ENCODE data around the gene KLHL42.

The KLHL42 gene

GRCh38 chr12:27806259-27806658, 26.2 kb downstream of the KLHL42 start:
- TF ChIP-seq SUZ12 (IDR thresholded peaks at IDR 0.05), result no peak
- TF ChIP-seq SP1 (IDR thresholded peaks at IDR 0.05), result no peak
- TF ChIP-seq ARNT (IDR thresholded peaks at IDR 0.05), result no peak
- TF ChIP-seq NFRKB (IDR thresholded peaks at IDR 0.05), result no peak
- DNase-seq (ENCODE audit: extremely low spot score), result no peak
- ChIA-PET CTCF (no interaction called here), POLR2A (interaction anchor here (1.0 kb wide), 1 partner anchor 9 kb away, joined by 4 read pairs; no protein-coding TSS in a partner anchor)

GRCh38 chr12:27807063-27807703, 27.1 kb downstream of the KLHL42 start:
- DNase-seq (ENCODE audit: extremely low spot score), result no peak
- TF ChIP-seq ZNF384 (IDR thresholded peaks at IDR 0.05), result peak; percentile 59; the same call in 1 of the 2 replicates
- TF ChIP-seq BHLHE40 (IDR thresholded peaks at IDR 0.05; ENCODE audit: borderline replicate concordance), result no peak
- ChIA-PET POLR2A (no interaction called here), CTCF (no interaction called here)

GRCh38 chr12:27808841-27809240, 28.8 kb downstream of the KLHL42 start:
- ChIA-PET POLR2A (no interaction called here), CTCF (no interaction called here)
- DNase-seq (ENCODE audit: extremely low spot score), result no peak
- TF ChIP-seq L3MBTL2 (conservative IDR thresholded peaks at IDR 0.05) (no peak), ZNF384 (IDR thresholded peaks at IDR 0.05) (no peak), PKNOX1 (IDR thresholded peaks at IDR 0.05) (no peak), LEF1 (IDR thresholded peaks at IDR 0.05; ENCODE audit: borderline replicate concordance) (no peak), SP1 (IDR thresholded peaks at IDR 0.05) (no peak), ELF4 (IDR thresholded peaks at IDR 0.05) (no peak), NFRKB (IDR thresholded peaks at IDR 0.05) (no peak), ARNT (IDR thresholded peaks at IDR 0.05) (no peak), FOXA1 (IDR thresholded peaks at IDR 0.05) (no peak), CTBP1 (IDR thresholded peaks at IDR 0.05; ENCODE audit: borderline replicate concordance) (no peak), HDGF (IDR thresholded peaks at IDR 0.05; ENCODE audit: borderline replicate concordance) (no peak), FOXM1 (IDR thresholded peaks at IDR 0.05; ENCODE audit: borderline replicate concordance) (no peak), SUZ12 (IDR thresholded peaks at IDR 0.05) (no peak), FOXK2 (IDR thresholded peaks at IDR 0.05) (no peak), TARDBP (IDR thresholded peaks at IDR 0.05) (no peak), BHLHE40 (IDR thresholded peaks at IDR 0.05; ENCODE audit: borderline replicate concordance) (no peak)

- ChIA-PET CTCF (no interaction called here), POLR2A (no interaction called here)
- TF ChIP-seq ELF4 (IDR thresholded peaks at IDR 0.05) (no peak), HDGF (IDR thresholded peaks at IDR 0.05; ENCODE audit: borderline replicate concordance) (no peak), FOXA1 (IDR thresholded peaks at IDR 0.05) (no peak), SUZ12 (IDR thresholded peaks at IDR 0.05) (no peak), ARNT (IDR thresholded peaks at IDR 0.05) (no peak), SP1 (IDR thresholded peaks at IDR 0.05) (no peak), ZNF384 (IDR thresholded peaks at IDR 0.05) (no peak), FOXK2 (IDR thresholded peaks at IDR 0.05) (no peak), NFRKB (IDR thresholded peaks at IDR 0.05) (no peak), TARDBP (IDR thresholded peaks at IDR 0.05) (no peak), L3MBTL2 (conservative IDR thresholded peaks at IDR 0.05) (no peak), LEF1 (IDR thresholded peaks at IDR 0.05; ENCODE audit: borderline replicate concordance) (no peak), FOXM1 (IDR thresholded peaks at IDR 0.05; ENCODE audit: borderline replicate concordance) (no peak), CTBP1 (IDR thresholded peaks at IDR 0.05; ENCODE audit: borderline replicate concordance) (no peak), PKNOX1 (IDR thresholded peaks at IDR 0.05) (no peak), BHLHE40 (IDR thresholded peaks at IDR 0.05; ENCODE audit: borderline replicate concordance) (no peak)
- DNase-seq (ENCODE audit: extremely low spot score), result no peak
These were observed 30.7 kb downstream of the KLHL42 start for GRCh38 chr12:27810756-27811155.

- DNase-seq (ENCODE audit: extremely low spot score), result no peak
- CTCF ChIA-PET, result no interaction called here
- POLR2A ChIA-PET, result no interaction called here
- TF ChIP-seq HDGF (IDR thresholded peaks at IDR 0.05; ENCODE audit: borderline replicate concordance) (no peak), PKNOX1 (IDR thresholded peaks at IDR 0.05) (no peak), FOXK2 (IDR thresholded peaks at IDR 0.05) (no peak), ELF4 (IDR thresholded peaks at IDR 0.05) (no peak), ZNF384 (IDR thresholded peaks at IDR 0.05) (no peak)
These were observed 32.5 kb downstream of the KLHL42 start for GRCh38 chr12:27812502-27812901.

GRCh38 chr12:27814411-27814810, 34.4 kb downstream of the KLHL42 start:
- ChIA-PET CTCF (no interaction called here), POLR2A (interaction anchor here (1.5 kb wide), 1 partner anchor 34 kb away, joined by 5 read pairs; the partner anchor contains the start of genes KLHL42 and MANSC4)
- DNase-seq (ENCODE audit: extremely low spot score), result no peak

More at GRCh38 chr12:27814411-27814810, 34.4 kb downstream of the KLHL42 start:
- TF ChIP-seq LEF1 (IDR thresholded peaks at IDR 0.05; ENCODE audit: borderline replicate concordance), result no peak
- no peak for TF ChIP-seq NFRKB (IDR thresholded peaks at IDR 0.05)
- TF ChIP-seq HDGF (IDR thresholded peaks at IDR 0.05; ENCODE audit: borderline replicate concordance), result no peak
- TF ChIP-seq L3MBTL2 (conservative IDR thresholded peaks at IDR 0.05), result no peak
- TF ChIP-seq FOXK2 (IDR thresholded peaks at IDR 0.05), result no peak
- TF ChIP-seq ELF4 (IDR thresholded peaks at IDR 0.05), result no peak
- TF ChIP-seq CTBP1 (IDR thresholded peaks at IDR 0.05; ENCODE audit: borderline replicate concordance), result no peak
- no peak for TF ChIP-seq ARNT (IDR thresholded peaks at IDR 0.05)
- TF ChIP-seq TARDBP (IDR thresholded peaks at IDR 0.05), result no peak
- no peak for TF ChIP-seq SP1 (IDR thresholded peaks at IDR 0.05)
- TF ChIP-seq FOXA1 (IDR thresholded peaks at IDR 0.05), result no peak
- TF ChIP-seq PKNOX1 (IDR thresholded peaks at IDR 0.05), result no peak
- TF ChIP-seq FOXM1 (IDR thresholded peaks at IDR 0.05; ENCODE audit: borderline replicate concordance), result no peak
- TF ChIP-seq ZNF384 (IDR thresholded peaks at IDR 0.05), result no peak
- TF ChIP-seq BHLHE40 (IDR thresholded peaks at IDR 0.05; ENCODE audit: borderline replicate concordance), result no peak
- TF ChIP-seq SUZ12 (IDR thresholded peaks at IDR 0.05), result no peak

Measured in HEK293T (cell line).